ENCODE results near the gene ALDOA.

ALDOA gene

DNA sequence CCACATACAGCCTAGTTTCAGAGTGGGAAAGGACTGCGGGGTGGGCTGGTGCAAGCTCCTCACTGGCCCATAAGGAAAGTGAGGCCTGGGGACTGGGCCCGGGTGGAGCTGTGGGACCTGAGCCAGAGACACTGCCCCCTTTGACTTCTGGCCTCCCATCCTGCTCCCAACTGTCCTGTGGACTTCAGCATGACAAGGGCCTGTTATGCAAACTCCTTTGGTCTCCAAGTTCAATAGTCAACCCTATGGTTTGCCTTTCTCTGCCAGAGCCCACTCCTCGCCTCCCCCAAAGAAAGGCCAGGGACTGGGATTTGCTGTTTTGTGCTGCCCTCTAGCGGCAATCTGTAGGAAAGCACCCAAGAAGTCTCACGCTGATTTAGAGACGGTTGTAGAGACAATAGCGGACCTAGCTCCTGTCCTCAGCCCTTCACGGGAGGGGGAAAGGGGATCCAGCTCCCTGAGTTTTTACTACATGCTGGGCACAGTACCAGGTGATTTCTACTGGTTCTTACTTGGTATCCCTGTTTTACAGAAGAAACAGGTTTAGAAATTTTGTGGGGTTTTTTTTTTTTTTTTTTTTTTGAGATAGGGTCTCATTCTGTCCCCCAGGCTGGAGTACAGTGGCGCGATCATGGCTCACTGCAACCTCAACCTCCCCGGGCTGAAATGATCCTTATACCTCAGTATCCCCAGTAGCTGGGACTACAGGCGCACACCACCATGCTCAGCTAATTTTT lies 33.3 kb upstream of the ALDOA start:
- TF ChIP-seq REST (IDR thresholded peaks at IDR 0.05; ENCODE audit: low read depth) (peak; percentile 11; the same call in 1 of the 2 replicates), RAD21 (IDR thresholded peaks at IDR 0.05; ENCODE audit: low read depth) (peak; percentile 91), TEAD4 (IDR thresholded peaks at IDR 0.05) (no peak), NFIC (IDR thresholded peaks at IDR 0.05) (no peak)

DNA sequence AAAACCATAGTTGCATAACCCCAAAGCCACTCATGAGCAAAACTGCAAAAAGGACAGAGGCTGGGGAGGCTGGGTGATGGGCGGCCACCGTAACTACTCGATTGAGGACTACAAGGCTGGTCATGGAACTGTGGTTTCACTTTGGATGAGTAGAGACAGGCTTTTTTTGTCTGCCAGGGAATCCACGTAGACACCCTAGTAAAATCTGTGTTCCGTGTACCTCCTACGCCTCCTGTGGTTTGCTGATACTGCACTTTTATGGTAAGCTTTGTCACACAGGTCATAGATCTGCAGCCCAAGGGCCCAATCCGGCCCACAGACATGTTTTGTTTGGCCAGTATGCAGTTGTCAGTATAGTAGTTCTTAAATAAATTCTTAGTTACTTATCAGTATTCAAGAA lies 32.3 kb upstream of the ALDOA start:
- TF ChIP-seq, protein P1, sequence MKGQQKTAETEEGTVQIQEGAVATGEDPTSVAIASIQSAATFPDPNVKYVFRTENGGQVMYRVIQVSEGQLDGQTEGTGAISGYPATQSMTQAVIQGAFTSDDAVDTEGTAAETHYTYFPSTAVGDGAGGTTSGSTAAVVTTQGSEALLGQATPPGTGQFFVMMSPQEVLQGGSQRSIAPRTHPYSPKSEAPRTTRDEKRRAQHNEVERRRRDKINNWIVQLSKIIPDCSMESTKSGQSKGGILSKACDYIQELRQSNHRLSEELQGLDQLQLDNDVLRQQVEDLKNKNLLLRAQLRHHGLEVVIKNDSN (IDR thresholded peaks at IDR 0.05), result no peak
- TF ChIP-seq TAF1 (IDR thresholded peaks at IDR 0.05; ENCODE audit: low read depth) (no peak), RAD21 (IDR thresholded peaks at IDR 0.05; ENCODE audit: low read depth) (no peak), CEBPB (IDR thresholded peaks at IDR 0.05) (no peak), REST (IDR thresholded peaks at IDR 0.05; ENCODE audit: low read depth) (no peak), YY1 (IDR thresholded peaks at IDR 0.05; ENCODE audit: low read depth) (no peak), NFIC (IDR thresholded peaks at IDR 0.05) (no peak), TCF12 (IDR thresholded peaks at IDR 0.05; ENCODE audit: low read depth) (no peak), MAX (IDR thresholded peaks at IDR 0.05) (no peak), FOXM1 (IDR thresholded peaks at IDR 0.05; ENCODE audit: borderline replicate concordance, low read depth) (no peak), ZBTB7A (IDR thresholded peaks at IDR 0.05; ENCODE audit: low read depth) (no peak), EGR1 (IDR thresholded peaks at IDR 0.05) (no peak), EP300 (IDR thresholded peaks at IDR 0.05; ENCODE audit: borderline replicate concordance) (no peak), TEAD4 (IDR thresholded peaks at IDR 0.05) (no peak)

DNA sequence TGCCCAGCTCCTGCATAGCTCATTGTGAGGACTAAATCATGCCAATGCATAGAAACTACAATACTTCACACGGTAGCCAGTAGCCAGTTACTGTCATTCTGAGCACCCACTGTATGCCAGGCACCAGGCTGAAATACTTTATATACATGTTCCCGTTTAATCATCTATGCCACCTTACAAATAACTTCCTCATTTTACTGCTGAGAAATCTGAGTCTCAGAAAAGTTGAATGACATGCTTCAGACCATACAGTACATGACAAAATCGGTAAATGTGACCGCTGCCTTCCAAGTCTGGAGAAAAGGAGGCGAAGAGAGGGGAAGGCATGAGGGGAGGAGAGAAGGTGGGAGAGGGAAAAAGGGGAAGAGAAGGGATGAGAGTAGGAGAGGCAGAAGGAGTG lies 25.3 kb upstream of the ALDOA start:
- TF ChIP-seq, protein P1 (IDR thresholded peaks at IDR 0.05), result no peak
- TF ChIP-seq TEAD4 (IDR thresholded peaks at IDR 0.05) (no peak), YY1 (IDR thresholded peaks at IDR 0.05; ENCODE audit: low read depth) (no peak), CREB1 (IDR thresholded peaks at IDR 0.05; ENCODE audit: low read depth) (no peak), TAF1 (IDR thresholded peaks at IDR 0.05; ENCODE audit: low read depth) (no peak), RAD21 (IDR thresholded peaks at IDR 0.05; ENCODE audit: low read depth) (no peak), EP300 (IDR thresholded peaks at IDR 0.05; ENCODE audit: borderline replicate concordance) (no peak), EGR1 (IDR thresholded peaks at IDR 0.05) (no peak), TCF12 (IDR thresholded peaks at IDR 0.05; ENCODE audit: low read depth) (no peak), CEBPB (IDR thresholded peaks at IDR 0.05) (no peak), ZBTB7A (IDR thresholded peaks at IDR 0.05; ENCODE audit: low read depth) (no peak), NFIC (IDR thresholded peaks at IDR 0.05) (no peak), REST (IDR thresholded peaks at IDR 0.05; ENCODE audit: low read depth) (no peak), MAX (IDR thresholded peaks at IDR 0.05) (no peak), FOXM1 (IDR thresholded peaks at IDR 0.05; ENCODE audit: borderline replicate concordance, low read depth) (no peak)

- TF ChIP-seq FOXM1 (IDR thresholded peaks at IDR 0.05; ENCODE audit: borderline replicate concordance, low read depth) (no peak), RAD21 (IDR thresholded peaks at IDR 0.05; ENCODE audit: low read depth) (peak; percentile 49)
Measured at GRCh38 chr16:30041841-30042240, 23.7 kb upstream of the ALDOA start.

- TF ChIP-seq TCF12 (IDR thresholded peaks at IDR 0.05; ENCODE audit: low read depth) (no peak), EGR1 (IDR thresholded peaks at IDR 0.05) (no peak), CEBPB (IDR thresholded peaks at IDR 0.05) (no peak), TAF1 (IDR thresholded peaks at IDR 0.05; ENCODE audit: low read depth) (no peak), YY1 (IDR thresholded peaks at IDR 0.05; ENCODE audit: low read depth) (no peak), FOXM1 (IDR thresholded peaks at IDR 0.05; ENCODE audit: borderline replicate concordance, low read depth) (no peak), TEAD4 (IDR thresholded peaks at IDR 0.05) (no peak), CREB1 (IDR thresholded peaks at IDR 0.05; ENCODE audit: low read depth) (no peak), MAX (IDR thresholded peaks at IDR 0.05) (no peak), RAD21 (IDR thresholded peaks at IDR 0.05; ENCODE audit: low read depth) (no peak), ZBTB7A (IDR thresholded peaks at IDR 0.05; ENCODE audit: low read depth) (no peak), REST (IDR thresholded peaks at IDR 0.05; ENCODE audit: low read depth) (no peak), EP300 (IDR thresholded peaks at IDR 0.05; ENCODE audit: borderline replicate concordance) (no peak), NFIC (IDR thresholded peaks at IDR 0.05) (no peak)
- TF ChIP-seq, protein P1 (IDR thresholded peaks at IDR 0.05), result no peak
Measured at GRCh38 chr16:30046178-30046577, 19.4 kb upstream of the ALDOA start.

Data from Ishikawa (cell line).